NOMO-1 treated with dmso at 0.1 percent for 144 hours (cell line): ENCODE measurements around the gene ADAM23.

Experiments used
- DNase-seq: peaks from one replicate; lab custom pipeline; 2025; ENCODE audit not compliant: unreplicated experiment; lab: John Stamatoyannopoulos, UW

The ADAM23 gene

GRCh38 chr2:206635015-206635414 lies 191.7 kb downstream of the ADAM23 start:
- no peak for DNase-seq

DNA sequence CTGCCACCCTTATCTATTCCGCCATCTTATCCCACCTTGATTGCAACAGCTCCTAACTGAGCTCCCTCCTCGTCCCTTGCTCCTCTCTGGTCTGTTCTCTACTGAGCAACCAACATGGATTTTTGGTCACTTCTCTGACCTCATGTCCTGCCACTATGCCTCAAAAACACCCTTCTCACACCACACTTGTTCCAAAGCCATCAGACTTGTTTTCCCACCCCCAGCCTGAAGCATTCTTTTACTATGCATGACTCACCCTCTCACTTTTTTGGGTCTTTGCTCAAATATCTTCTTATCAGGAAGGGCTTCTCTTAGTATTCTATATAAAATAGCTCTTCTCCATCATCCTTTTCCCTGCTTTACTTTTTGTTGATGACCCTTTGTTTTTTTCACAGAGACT lies 196.3 kb downstream of the ADAM23 start:
- no peak for DNase-seq

DNA sequence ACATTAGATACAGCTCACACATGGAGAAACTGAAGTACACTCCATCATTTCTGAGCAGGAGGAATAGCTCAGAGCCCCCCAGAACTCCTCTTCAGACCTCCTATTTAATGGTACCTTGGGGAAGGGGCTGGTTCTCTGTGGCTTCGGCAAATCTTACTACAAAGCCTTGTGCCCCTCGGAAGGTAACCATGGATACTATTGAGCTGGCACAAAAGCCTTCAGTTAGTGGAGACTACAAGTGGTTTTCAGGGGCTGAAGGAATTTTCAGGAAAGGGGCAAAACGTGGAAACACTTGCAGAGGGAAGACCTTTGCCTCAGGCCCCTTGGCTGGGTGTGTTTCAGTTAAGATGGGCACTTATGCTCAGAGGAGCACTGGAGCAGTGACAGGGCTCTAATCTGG lies 197.9 kb downstream of the ADAM23 start:
- DNase-seq = no peak

GRCh38 chr2:206642075-206643025 lies 199.0 kb downstream of the ADAM23 start, which contains the start of gene FAM237A:
Gene FAM237A, plus strand, starts transcription at chr2:206642487. Its CDS starts 1,750 bp downstream, at chr2:206644237.
- no peak for DNase-seq

GRCh38 chr2:206647985-206648384 lies 204.7 kb downstream of the ADAM23 start:
- no peak for DNase-seq

DNA sequence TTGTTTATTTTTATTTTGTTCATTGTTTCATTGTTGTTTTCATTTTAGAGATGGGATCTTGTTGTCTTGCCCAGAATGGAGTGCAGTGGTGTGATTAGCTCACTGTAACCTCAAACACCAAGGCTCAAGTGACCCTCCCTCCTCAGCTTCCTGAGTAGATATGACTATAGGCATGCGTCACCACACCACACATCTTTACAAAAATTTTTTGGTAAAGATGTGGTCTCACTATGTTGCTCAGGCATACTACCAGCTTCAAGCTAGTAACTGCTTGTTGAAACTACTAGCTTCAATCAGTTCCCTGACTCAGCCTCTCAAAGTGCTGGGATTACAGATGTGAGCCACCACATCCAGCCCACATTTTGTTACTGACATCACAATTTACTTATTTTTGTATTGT lies 213.8 kb downstream of the ADAM23 start:
- no peak for DNase-seq

DNA sequence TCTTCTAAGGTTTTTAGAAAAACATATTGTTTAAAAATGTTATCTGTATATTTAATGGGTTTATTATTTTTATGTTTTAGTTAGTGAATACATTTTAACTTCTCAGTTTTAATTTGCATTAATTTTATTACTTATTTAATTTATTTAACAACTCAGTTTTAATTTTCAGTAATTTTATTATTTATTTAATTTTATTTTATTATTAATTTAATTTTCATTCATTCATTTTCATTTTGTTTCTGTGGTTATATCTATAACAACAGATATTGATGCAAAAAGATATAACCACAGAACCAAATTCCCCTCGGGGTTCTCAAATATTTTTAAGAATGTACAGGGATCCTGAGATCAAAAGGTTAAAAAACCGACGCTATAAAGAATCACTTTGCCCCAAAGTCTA lies 221.9 kb downstream of the ADAM23 start:
- DNase-seq = no peak
